NCI-H510A (cell line): ENCODE measurements around the gene USP35.

Experiments
- DNase-seq: peaks from one replicate; lab custom pipeline; 2025; lab: John Stamatoyannopoulos, UW

USP35 gene

GRCh38 chr11:78199015-78199652 is 10.4 kb downstream of the USP35 start:
- no peak for DNase-seq

GRCh38 chr11:78199653-78200015 is 10.9 kb downstream of the USP35 start:
- no peak for DNase-seq

GRCh38 chr11:78200061-78200460 is 11.3 kb downstream of the USP35 start:
- no peak for DNase-seq

- no peak for DNase-seq
These were observed 11.8 kb downstream of the USP35 start for GRCh38 chr11:78200553-78200952.

GRCh38 chr11:78201096-78201818 is 12.5 kb downstream of the USP35 start:
- DNase-seq, result no peak

- no peak for DNase-seq
These were observed 14.0 kb downstream of the USP35 start for GRCh38 chr11:78202733-78203167.

GRCh38 chr11:78203184-78203583 is 14.5 kb downstream of the USP35 start:
- no peak for DNase-seq

- DNase-seq, result no peak
These were observed 16.5 kb downstream of the USP35 start for GRCh38 chr11:78205256-78205655.

- no peak for DNase-seq
These were observed 17.0 kb downstream of the USP35 start for GRCh38 chr11:78205691-78206090.

- no peak for DNase-seq
These were observed 19.0 kb downstream of the USP35 start for GRCh38 chr11:78207532-78208256.

GRCh38 chr11:78208257-78209165 is 19.8 kb downstream of the USP35 start:
- no peak for DNase-seq

GRCh38 chr11:78209478-78209877 is 20.8 kb downstream of the USP35 start:
- DNase-seq, result no peak

- DNase-seq, result no peak
These were observed 21.4 kb downstream of the USP35 start for GRCh38 chr11:78210000-78210608.

- no peak for DNase-seq
These were observed 22.8 kb downstream of the USP35 start for GRCh38 chr11:78211565-78211964.

- no peak for DNase-seq
These were observed 24.1 kb downstream of the USP35 start for GRCh38 chr11:78212586-78213371.

GRCh38 chr11:78213526-78214330 is 25.0 kb downstream of the USP35 start:
- no peak for DNase-seq

- no peak for DNase-seq
These were observed 25.8 kb downstream of the USP35 start for GRCh38 chr11:78214331-78215194.

- DNase-seq, result no peak
These were observed 27.3 kb downstream of the USP35 start for GRCh38 chr11:78216021-78216420.
